22Rv1 (cell line): ENCODE measurements around the gene MAP4.

Experiments
- CTCF ChIP-seq: fragments of 450-650 bp; IDR thresholded peaks from 2 replicates; pipeline ENCODE4 v1.5.1; 2017; ENCODE audit warnings: mild to moderate bottlenecking
- ZFX ChIP-seq: fragments of 450-650 bp; IDR thresholded peaks from 2 replicates; pipeline ENCODE4 v1.6.1; 2017; ENCODE audit warnings: antibody characterized with exemption, borderline replicate concordance

- TF ChIP-seq CTCF (no peak), ZFX (no peak)
Measured at GRCh38 chr3:47909607-47910006, 106.6 kb downstream of the MAP4 start.
